Panc1 (cell line): ENCODE measurements around the gene KLF15.

Experiments used
- CTCF ChIP-seq: fragments of 450-650 bp; IDR thresholded peaks from 2 replicates; pipeline ENCODE4 v1.5.1; 2017; ENCODE audit warnings: mild to moderate bottlenecking
- POLR2AphosphoS5 ChIP-seq: IDR thresholded peaks from 2 replicates; pipeline ENCODE4 v1.6.1; 2012; ENCODE audit warnings: mild to moderate bottlenecking, low read depth, low read length, moderate library complexity
- REST ChIP-seq, 2 experiments: IDR thresholded peaks; 2 replicates each; pipeline ENCODE4 v1.6.1; 2011 to 2012; ENCODE audit warnings: low read depth in 2 of 2, control low read depth in 1 of 2, low read length in 1 of 2, mild to moderate bottlenecking in 1 of 2, moderate library complexity in 1 of 2; ENCODE audit not compliant: insufficient read depth in 1 of 2
- SIN3A ChIP-seq: IDR thresholded peaks from 2 replicates; pipeline ENCODE4 v1.6.1; 2012; ENCODE audit warnings: low read depth, mild to moderate bottlenecking, low read length, moderate library complexity, borderline replicate concordance; ENCODE audit not compliant: insufficient read depth

DNA sequence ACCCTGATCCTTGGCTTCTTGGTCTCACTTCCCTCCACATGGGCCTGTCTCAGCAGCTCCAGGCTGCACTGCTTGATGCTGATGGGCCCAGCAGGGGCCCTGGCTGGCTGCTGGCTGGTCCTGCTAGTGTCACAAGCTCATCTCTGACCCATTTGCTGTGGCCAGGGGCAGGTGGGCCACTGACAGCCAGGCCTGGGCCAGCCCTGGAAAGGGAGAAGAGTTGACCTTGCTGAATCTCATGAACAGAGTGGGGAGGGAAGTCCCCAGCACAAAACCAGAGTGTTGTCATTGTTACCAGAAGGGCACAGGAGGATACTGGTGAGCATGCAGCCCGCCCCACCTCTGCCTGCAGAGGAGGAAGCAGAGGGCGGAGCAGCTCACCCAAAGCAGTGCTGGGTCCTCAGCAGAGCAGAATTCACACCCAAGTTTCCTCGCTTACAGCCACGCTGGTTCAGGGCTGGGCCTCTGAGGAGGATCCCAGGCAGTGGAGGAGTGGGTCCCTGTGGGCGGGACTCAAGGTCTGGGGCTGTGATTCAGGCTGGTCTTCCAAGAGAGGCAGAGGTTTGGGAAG, 7.6 kb upstream of the KLF15 start:
- no peak for TF ChIP-seq POLR2AphosphoS5
- TF ChIP-seq SIN3A, result no peak
- no peak for TF ChIP-seq CTCF
- TF ChIP-seq REST (IDR thresholded peaks at IDR 0.05; ENCODE audit: insufficient read depth in 1 of 2, low read depth in 2 of 2, low read length in 1 of 2), result no peak
